ENCODE results near the gene PDE7B. TPM values are rescaled to one million over a fixed set of nuclear protein-coding genes. Genes with fewer than 3 reads are reported as not detected.

PDE7B gene
- total and polyA plus RNA-seq, 4 donors = 0.75 to 5.2 (median 1.3) TPM

- no peak overlapping the region for H3K9ac ChIP-seq (ENCODE audit: low read depth in 1 of 2, low read length in 2 of 2)
- 88% methylated on average over 3 of the region's 3 CpGs for WGBS
- H3K27me3 ChIP-seq (ENCODE audit: control insufficient read depth in 4 of 4, insufficient read depth in 4 of 4, low read length in 3 of 4) = no peaks in the 10 kb centered on the region
- DNase-seq (ENCODE audit: low spot score) = no peak
- H3K4me1 ChIP-seq (ENCODE audit: control insufficient read depth in 4 of 4, insufficient read depth in 4 of 4, low read length in 3 of 4) = no peaks in the 10 kb centered on the region
- no peak overlapping the region for H3K27ac ChIP-seq (ENCODE audit: low read depth in 1 of 2, low read length in 2 of 2)
- H3K4me3 ChIP-seq (ENCODE audit: low read depth in 1 of 3, low read length in 3 of 3) = no peak overlapping the region
- no peaks in the 10 kb centered on the region for H3K9me3 ChIP-seq (ENCODE audit: control insufficient read depth in 4 of 4, low read length in 3 of 4)
- no peak for TF ChIP-seq RXRA (IDR thresholded peaks at IDR 0.05)
- TF ChIP-seq RAD21 (IDR thresholded peaks at IDR 0.05) = no peak
- no peak for TF ChIP-seq ATF3 (IDR thresholded peaks at IDR 0.05)
- TF ChIP-seq SP1 (IDR thresholded peaks at IDR 0.05) = no peak
- no peak for TF ChIP-seq MAX (IDR thresholded peaks at IDR 0.05)
- TF ChIP-seq NR2F2 (IDR thresholded peaks at IDR 0.05) = no peak
- no peak for TF ChIP-seq FOXA1 (IDR thresholded peaks at IDR 0.05)
- TF ChIP-seq REST (IDR thresholded peaks at IDR 0.05) = no peak
- TF ChIP-seq YY1 (IDR thresholded peaks at IDR 0.05) = no peak
- TF ChIP-seq FOXA2 (IDR thresholded peaks at IDR 0.05) = no peak
- no peaks in the 10 kb centered on the region for H3K36me3 ChIP-seq (ENCODE audit: control insufficient read depth in 4 of 4, insufficient read depth in 3 of 4, low read depth in 1 of 4, low read length in 3 of 4)
Observed at GRCh38 chr6:136066005-136066404, 214.5 kb downstream of the PDE7B start.

- Histone ChIP-seq H3K9ac (ENCODE audit: low read depth in 1 of 2, low read length in 2 of 2) (no peak overlapping the region), H3K27ac (ENCODE audit: low read depth in 1 of 2, low read length in 2 of 2) (peak overlapping the region in 1 of 2 donors; percentile 6), H3K27me3 (ENCODE audit: control insufficient read depth in 4 of 4, insufficient read depth in 4 of 4, low read length in 3 of 4) (no peaks in the 10 kb centered on the region), H3K4me1 (ENCODE audit: control insufficient read depth in 4 of 4, insufficient read depth in 4 of 4, low read length in 3 of 4) (no peaks in the 10 kb centered on the region), H3K4me3 (ENCODE audit: low read depth in 1 of 3, low read length in 3 of 3) (no peak overlapping the region), H3K36me3 (ENCODE audit: control insufficient read depth in 4 of 4, insufficient read depth in 3 of 4, low read depth in 1 of 4, low read length in 3 of 4) (no peaks in the 10 kb centered on the region), H3K9me3 (ENCODE audit: control insufficient read depth in 4 of 4, low read length in 3 of 4) (no peaks in the 10 kb centered on the region)
- TF ChIP-seq SP1 (IDR thresholded peaks at IDR 0.05) = no peak
- TF ChIP-seq JUND (IDR thresholded peaks at IDR 0.05) = peak in 1 of 2 donors; percentile 21
- 86% methylated on average over 10 of the region's 10 CpGs for WGBS
- no peak for DNase-seq (ENCODE audit: low spot score)
Observed at GRCh38 chr6:136067731-136068341, 216.3 kb downstream of the PDE7B start.

GRCh38 chr6:136069119-136069518 is 217.6 kb downstream of the PDE7B start:
- H3K4me1 ChIP-seq (ENCODE audit: control insufficient read depth in 4 of 4, insufficient read depth in 4 of 4, low read length in 3 of 4) = no peaks in the 10 kb centered on the region

More at GRCh38 chr6:136069119-136069518, 217.6 kb downstream of the PDE7B start:
- no peaks in the 10 kb centered on the region for H3K9me3 ChIP-seq (ENCODE audit: control insufficient read depth in 4 of 4, low read length in 3 of 4)
- no peaks in the 10 kb centered on the region for H3K36me3 ChIP-seq (ENCODE audit: control insufficient read depth in 4 of 4, insufficient read depth in 3 of 4, low read depth in 1 of 4, low read length in 3 of 4)
- WGBS = 68% methylated on average over 2 of the region's 2 CpGs
- no peak for DNase-seq (ENCODE audit: low spot score)
- H3K27ac ChIP-seq (ENCODE audit: low read depth in 1 of 2, low read length in 2 of 2) = no peak overlapping the region
- no peak overlapping the region for H3K9ac ChIP-seq (ENCODE audit: low read depth in 1 of 2, low read length in 2 of 2)
- no peaks in the 10 kb centered on the region for H3K27me3 ChIP-seq (ENCODE audit: control insufficient read depth in 4 of 4, insufficient read depth in 4 of 4, low read length in 3 of 4)
- TF ChIP-seq REST (IDR thresholded peaks at IDR 0.05) = no peak
- no peak overlapping the region for H3K4me3 ChIP-seq (ENCODE audit: low read depth in 1 of 3, low read length in 3 of 3)
